Non-pigmented ciliary epithelial cell (primary cell): Measurements from ENCODE around the gene WNT7A.

Source experiments
- DNase-seq: peaks from one replicate; pipeline ENCODE4 v3.0.0-alpha.2; 2010; ENCODE audit warnings: low read depth

The WNT7A gene

GRCh38 chr3:13827256-13827655, 52.6 kb downstream of the WNT7A start:
- DNase-seq: no peak

- no peak for DNase-seq
Observed at GRCh38 chr3:13826672-13827071, 53.2 kb downstream of the WNT7A start.

- no peak for DNase-seq
Observed at GRCh38 chr3:13825821-13826220, 54.0 kb downstream of the WNT7A start.

- no peak for DNase-seq
Observed at GRCh38 chr3:13825311-13825579, 54.6 kb downstream of the WNT7A start.

- DNase-seq: no peak
Observed at GRCh38 chr3:13824521-13825310, 55.2 kb downstream of the WNT7A start.

- no peak for DNase-seq
Observed at GRCh38 chr3:13823692-13824091, 56.2 kb downstream of the WNT7A start.

GRCh38 chr3:13822871-13823585, 56.8 kb downstream of the WNT7A start:
- no peak for DNase-seq

GRCh38 chr3:13822042-13822441, 57.8 kb downstream of the WNT7A start:
- no peak for DNase-seq

GRCh38 chr3:13821126-13821525, 58.7 kb downstream of the WNT7A start:
- DNase-seq: no peak

GRCh38 chr3:13818919-13819318, 61.0 kb downstream of the WNT7A start:
- no peak for DNase-seq

- DNase-seq: no peak
Observed at GRCh38 chr3:13815088-13815683, 64.7 kb downstream of the WNT7A start.

GRCh38 chr3:13812034-13812471, 67.8 kb downstream of the WNT7A start:
- no peak for DNase-seq

- DNase-seq: no peak
Observed at GRCh38 chr3:13811614-13812013, 68.3 kb downstream of the WNT7A start.

- no peak for DNase-seq
Observed at GRCh38 chr3:13808550-13808949, 71.3 kb downstream of the WNT7A start.

GRCh38 chr3:13801361-13802204, 78.3 kb downstream of the WNT7A start:
- DNase-seq: no peak

- no peak for DNase-seq
Observed at GRCh38 chr3:13800064-13800463, 79.8 kb downstream of the WNT7A start.

GRCh38 chr3:13798401-13798800, 81.5 kb downstream of the WNT7A start:
- DNase-seq: no peak

- DNase-seq: no peak
Observed at GRCh38 chr3:13796701-13797460, 83.0 kb downstream of the WNT7A start.

GRCh38 chr3:13795816-13796215, 84.1 kb downstream of the WNT7A start:
- no peak for DNase-seq

GRCh38 chr3:13794322-13794721, 85.5 kb downstream of the WNT7A start:
- DNase-seq: no peak

- no peak for DNase-seq
Observed at GRCh38 chr3:13793451-13793850, 86.4 kb downstream of the WNT7A start.
